Neural progenitor cell (in vitro differentiated cells): Measurements from ENCODE around the gene WDR70.

Source experiments
- CTCF ChIP-seq: fragments of 200-600 bp; sonication (generic); IDR thresholded peaks from 2 replicates; pipeline ENCODE4 v1.5.1; 2017; ENCODE audit warnings: antibody characterized with exemption, mild to moderate bottlenecking
- EZH2 ChIP-seq: fragments of 200-600 bp; sonication (generic); IDR thresholded peaks from 2 replicates; pipeline ENCODE4 v1.6.1; 2017; ENCODE audit warnings: antibody characterized with exemption, mild to moderate bottlenecking, moderate library complexity

GRCh38 chr5:37437711-37438110, 58.6 kb downstream of the WDR70 start:
- TF ChIP-seq EZH2: no peak
- TF ChIP-seq CTCF: no peak
